Measurements from ENCODE around the gene MAEL. TPM values are rescaled to one million over a fixed set of nuclear protein-coding genes. Genes with fewer than 3 reads are reported as not detected.

Gene MAEL
- total and polyA plus RNA-seq, 11 donors: 0.62 to 6.8 (median 3.1) TPM

DNA sequence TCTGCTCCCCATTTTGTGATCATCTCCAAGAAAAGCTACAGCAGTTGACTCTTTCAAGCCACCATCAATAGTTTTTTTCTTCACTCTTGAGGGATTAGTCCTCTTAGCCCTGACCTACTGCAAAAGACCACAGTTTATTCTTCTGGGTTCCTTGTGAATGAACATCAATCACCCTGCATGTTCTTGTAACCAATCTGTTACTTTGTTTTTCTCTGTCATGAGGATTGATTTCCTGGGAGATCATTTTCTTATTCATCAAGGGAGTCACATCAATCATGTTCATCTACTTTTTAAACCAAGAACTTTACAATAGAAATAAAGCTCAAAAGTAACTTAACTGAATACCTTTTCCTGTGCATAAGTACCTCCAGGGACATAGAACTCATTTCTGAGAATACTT lies 35.6 kb upstream of the MAEL start:
- DNase-seq (no peak), ATAC-seq (no peak)
- Histone ChIP-seq H3K27me3 (no peaks in the 10 kb centered on the region), H3K27ac (no peak overlapping the region), H3K4me3 (no peak overlapping the region), H3K9me3 (no peaks in the 10 kb centered on the region), H3K36me3 (no peaks in the 10 kb centered on the region), H3K4me1 (peaks cover 0 to 10% (median 0%) of the 10 kb centered on the region in 12 donors)
- intact Hi-C loops (cut with DNase I): no loop called here
- TF ChIP-seq CTCF (IDR thresholded peaks at IDR 0.05): no peak
- no peak for TF ChIP-seq POLR2A (IDR thresholded peaks at IDR 0.05)

DNA sequence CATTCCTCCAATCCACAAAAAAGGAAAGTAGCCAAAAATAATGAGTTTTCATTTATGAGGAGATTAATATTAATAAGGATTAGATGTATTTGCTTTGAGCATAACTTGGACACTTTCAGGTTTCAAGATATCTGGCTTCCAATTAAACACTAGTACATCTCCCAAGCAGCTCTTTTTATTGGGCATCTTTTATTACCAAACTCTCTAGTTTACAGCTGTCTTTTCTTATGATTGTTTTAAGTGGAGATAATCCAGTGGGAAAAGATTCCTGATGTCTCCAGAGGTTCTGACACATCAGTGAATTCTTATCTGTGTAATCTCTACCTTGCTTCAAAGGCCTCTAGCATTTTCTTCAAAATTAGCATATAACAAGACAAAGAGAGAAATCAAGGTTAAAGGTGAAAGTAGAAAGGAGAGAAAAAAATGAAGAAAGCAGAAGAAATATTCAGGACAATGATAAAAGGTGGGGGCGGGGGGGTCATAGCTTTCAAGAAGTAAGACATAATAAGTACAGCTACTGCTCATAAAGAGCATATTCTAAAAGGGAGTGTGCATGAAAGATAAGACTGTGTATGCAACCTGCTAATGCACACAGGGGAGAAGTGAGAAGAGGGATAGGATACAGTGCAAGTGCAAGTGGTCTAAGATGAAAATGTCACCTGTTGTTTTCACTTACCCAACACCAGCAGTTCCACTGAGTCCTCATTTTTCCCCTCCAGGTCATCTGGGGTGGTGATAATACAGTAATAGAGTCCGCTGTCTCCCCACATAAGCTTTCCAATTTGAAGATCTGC lies 32.8 kb upstream of the MAEL start:
- Histone ChIP-seq H3K4me1 (peaks cover 0 to 11% (median 0%) of the 10 kb centered on the region in 12 donors), H3K36me3 (no peaks in the 10 kb centered on the region), H3K27me3 (no peaks in the 10 kb centered on the region), H3K27ac (no peak overlapping the region), H3K9me3 (no peaks in the 10 kb centered on the region), H3K4me3 (no peak overlapping the region)
- ATAC-seq: no peak
- intact Hi-C loops (cut with DNase I): no loop called here
- no peak for DNase-seq
- WGBS, 4 donors: 85 to 89% (median 86%) methylated on average over 2 of the region's 2 CpGs
- TF ChIP-seq POLR2A (IDR thresholded peaks at IDR 0.05) (no peak), CTCF (IDR thresholded peaks at IDR 0.05) (no peak)

DNA sequence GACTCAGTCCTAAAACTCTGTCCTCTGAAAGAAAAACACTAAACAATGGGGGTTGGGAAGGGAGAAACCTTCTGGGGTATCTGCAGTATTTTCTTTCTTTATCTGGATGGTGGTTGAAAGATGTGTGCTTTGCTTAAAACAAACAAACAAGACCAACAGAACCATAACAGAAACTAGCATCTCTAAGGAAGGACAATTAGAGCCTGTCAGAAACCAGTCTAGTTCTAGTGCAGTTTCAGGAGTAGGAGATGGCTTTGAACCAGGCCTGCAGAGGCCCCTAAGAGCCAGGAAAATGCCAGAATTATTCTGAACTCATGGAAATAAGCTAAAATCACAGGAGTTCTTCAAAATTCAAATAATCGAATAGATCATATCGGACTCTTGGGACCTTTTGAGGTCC lies 32.2 kb upstream of the MAEL start:
- TF ChIP-seq CTCF (IDR thresholded peaks at IDR 0.05) (no peak), POLR2A (IDR thresholded peaks at IDR 0.05) (no peak)
- Histone ChIP-seq H3K4me3 (no peak overlapping the region), H3K27me3 (no peaks in the 10 kb centered on the region), H3K4me1 (peaks cover 0 to 8% (median 0%) of the 10 kb centered on the region in 12 donors), H3K9me3 (no peaks in the 10 kb centered on the region), H3K36me3 (no peaks in the 10 kb centered on the region), H3K27ac (no peak overlapping the region)
- ATAC-seq: no peak
- intact Hi-C loops (cut with DNase I): no loop called here
- WGBS, 4 donors: 72 to 98% (median 95%) methylated on average over 2 of the region's 2 CpGs
- DNase-seq: no peak

GRCh38 chr1:166960858-166961474 lies 28.1 kb upstream of the MAEL start:
- WGBS, 4 donors: 94 to 100% (median 96%) methylated on average over 1 of the region's 1 CpG

More at GRCh38 chr1:166960858-166961474, 28.1 kb upstream of the MAEL start:
- TF ChIP-seq POLR2A (IDR thresholded peaks at IDR 0.05): no peak
- no peak for TF ChIP-seq CTCF (IDR thresholded peaks at IDR 0.05)
- Histone ChIP-seq H3K4me1 (peaks cover 0 to 8% (median 0%) of the 10 kb centered on the region in 12 donors), H3K9me3 (no peaks in the 10 kb centered on the region), H3K27me3 (peaks cover 0 to 1% (median 0%) of the 10 kb centered on the region in 9 donors), H3K4me3 (no peak overlapping the region), H3K27ac (no peak overlapping the region), H3K36me3 (no peaks in the 10 kb centered on the region)
- intact Hi-C loops (cut with DNase I): no loop called here
- DNase-seq (no peak), ATAC-seq (no peak)
